SU-DHL-6 (cell line): ENCODE data around the gene EXO5.
A peak's percentile ranks its signal among the peaks of the same experiment; 100 is the strongest.
"Not testable (repeated sequence)": the region's sequence is repeated elsewhere in the genome, so short reads cannot be mapped to it uniquely, and the experiment has no call there.

Experiments
- H2AFZ ChIP-seq: fragments of 200-600 bp; sonication (generic); 2 replicates; pipeline ENCODE4 v1.6.1; 2014; ENCODE audit warnings: low read depth, mild to moderate bottlenecking, moderate library complexity, mixed read lengths, antibody characterized with exemption, low read length; ENCODE audit not compliant: severe bottlenecking
- H3F3A ChIP-seq: fragments of 200-600 bp; shearing (Covaris generic); 2 replicates; pipeline ENCODE4 v1.6.0; 2016; ENCODE audit warnings: antibody characterized with exemption, mild to moderate bottlenecking; ENCODE audit not compliant: insufficient read depth
- H3K27ac ChIP-seq: fragments of 200-600 bp; sonication (generic); 2 replicates; pipeline ENCODE4 v1.5.1; 2016; ENCODE audit warnings: low read depth, mild to moderate bottlenecking, low read length, moderate library complexity, mixed read lengths
- H3K27me3 ChIP-seq: fragments of 200-600 bp; sonication (generic), shearing (Covaris generic); 2 replicates; pipeline ENCODE4 v1.6.0; 2014; ENCODE audit warnings: mild to moderate bottlenecking, low read length
- H3K36me3 ChIP-seq: fragments of 200-600 bp; sonication (generic); 2 replicates; pipeline ENCODE4 v1.6.1; 2014; ENCODE audit warnings: mild to moderate bottlenecking, low read length, mixed read lengths
- H3K4me2 ChIP-seq: fragments of 300-600, 200-600 bp; shearing (Covaris generic), sonication (generic); 2 replicates; pipeline ENCODE4 v1.6.0; 2014; ENCODE audit warnings: low read length, low read depth, mild to moderate bottlenecking; ENCODE audit not compliant: poor library complexity, severe bottlenecking
- H3K4me3 ChIP-seq: fragments of 200-600 bp; sonication (generic); 2 replicates; pipeline ENCODE4 v1.5.1; 2014; ENCODE audit warnings: antibody characterized with exemption, low read length, mild to moderate bottlenecking, mixed read lengths; ENCODE audit not compliant: insufficient read depth, poor library complexity, severe bottlenecking
- H3K79me2 ChIP-seq: fragments of 200-600 bp; sonication (generic); 2 replicates; pipeline ENCODE4 v1.6.1; 2014; ENCODE audit warnings: mild to moderate bottlenecking, low read length, moderate library complexity; ENCODE audit not compliant: insufficient read depth
- H3K9ac ChIP-seq: fragments of 200-600 bp; sonication (generic); 2 replicates; pipeline ENCODE4 v1.7.0; 2014; ENCODE audit warnings: mild to moderate bottlenecking, low read length
- H3K9me2 ChIP-seq: fragments of 200-600 bp; sonication (generic); replicated peaks from 2 replicates; pipeline ENCODE4 v1.6.1; 2014; ENCODE audit warnings: low read length; ENCODE audit not compliant: insufficient read depth
- H3K9me3 ChIP-seq: fragments of 200-600 bp; sonication (generic); 2 replicates; pipeline ENCODE4 v1.6.1; 2014; ENCODE audit warnings: low read length, mixed read lengths; ENCODE audit not compliant: insufficient read depth
- H4K20me1 ChIP-seq: fragments of 200-600 bp; sonication (generic); 2 replicates; pipeline ENCODE4 v1.6.1; 2014; ENCODE audit warnings: low read depth, mild to moderate bottlenecking, antibody characterized with exemption, low read length, moderate library complexity, mixed read lengths
- EZH2phosphoT487 ChIP-seq: fragments of 200-600 bp; sonication (generic), shearing (Covaris generic); conservative IDR thresholded peaks from 2 replicates; pipeline ENCODE4 v1.6.1; 2018; ENCODE audit warnings: mild to moderate bottlenecking, antibody characterized with exemption, low read length, moderate library complexity, mixed read lengths
- TF ChIP-seq, protein P1 (sequence below): fragments of 200-600 bp; sonication (generic); IDR thresholded peaks from one replicate; pipeline ENCODE4 v1.5.1; 2017; ENCODE audit warnings: antibody characterized with exemption, mild to moderate bottlenecking, low read length, moderate library complexity; ENCODE audit not compliant: insufficient read depth, poor library complexity, severe bottlenecking

EXO5 gene

DNA sequence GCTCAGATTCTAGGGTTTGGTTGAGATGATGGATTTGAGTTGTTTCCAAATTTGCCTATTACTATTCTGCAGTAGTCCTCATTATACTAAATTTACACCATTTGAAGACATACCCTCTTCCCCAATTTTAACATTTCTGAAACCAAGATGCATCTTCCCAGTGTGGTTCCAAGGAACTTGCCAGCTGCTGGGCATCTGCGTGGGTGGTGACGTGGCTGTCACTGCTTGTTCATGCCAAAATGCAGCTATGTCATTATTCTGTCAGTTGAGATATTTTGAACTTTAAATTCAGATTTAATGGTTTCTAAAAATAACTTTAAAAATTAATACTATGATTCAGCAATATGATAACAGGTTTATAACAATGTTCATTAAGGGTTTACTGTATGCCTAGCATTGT, 30.3 kb upstream of the EXO5 start:
- peaks cover 18% of the 10 kb centered on the region; the same call in 1 of the 2 replicates for H3F3A ChIP-seq
- TF ChIP-seq, protein P1, sequence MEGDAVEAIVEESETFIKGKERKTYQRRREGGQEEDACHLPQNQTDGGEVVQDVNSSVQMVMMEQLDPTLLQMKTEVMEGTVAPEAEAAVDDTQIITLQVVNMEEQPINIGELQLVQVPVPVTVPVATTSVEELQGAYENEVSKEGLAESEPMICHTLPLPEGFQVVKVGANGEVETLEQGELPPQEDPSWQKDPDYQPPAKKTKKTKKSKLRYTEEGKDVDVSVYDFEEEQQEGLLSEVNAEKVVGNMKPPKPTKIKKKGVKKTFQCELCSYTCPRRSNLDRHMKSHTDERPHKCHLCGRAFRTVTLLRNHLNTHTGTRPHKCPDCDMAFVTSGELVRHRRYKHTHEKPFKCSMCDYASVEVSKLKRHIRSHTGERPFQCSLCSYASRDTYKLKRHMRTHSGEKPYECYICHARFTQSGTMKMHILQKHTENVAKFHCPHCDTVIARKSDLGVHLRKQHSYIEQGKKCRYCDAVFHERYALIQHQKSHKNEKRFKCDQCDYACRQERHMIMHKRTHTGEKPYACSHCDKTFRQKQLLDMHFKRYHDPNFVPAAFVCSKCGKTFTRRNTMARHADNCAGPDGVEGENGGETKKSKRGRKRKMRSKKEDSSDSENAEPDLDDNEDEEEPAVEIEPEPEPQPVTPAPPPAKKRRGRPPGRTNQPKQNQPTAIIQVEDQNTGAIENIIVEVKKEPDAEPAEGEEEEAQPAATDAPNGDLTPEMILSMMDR: no peak
- no peak for TF ChIP-seq EZH2phosphoT487
- H3K4me2 ChIP-seq: peak overlapping the region; percentile 90
- no peaks in the 10 kb centered on the region for H4K20me1 ChIP-seq
- no peaks in the 10 kb centered on the region for H3K36me3 ChIP-seq
- no peaks in the 10 kb centered on the region; the same call in 1 of the 2 replicates for H3K79me2 ChIP-seq
- H3K27ac ChIP-seq: peak overlapping the region; percentile 16; the same call in 1 of the 2 replicates
- no peaks in the 10 kb centered on the region for H3K27me3 ChIP-seq
- H3K9ac ChIP-seq: peak overlapping the region; percentile 75
- peak overlapping the region; percentile 62 for H3K4me3 ChIP-seq
- no peak overlapping the region for H2AFZ ChIP-seq
- H3K9me3 ChIP-seq: peaks cover 15% of the 10 kb centered on the region
- no peaks in the 10 kb centered on the region for H3K9me2 ChIP-seq

DNA sequence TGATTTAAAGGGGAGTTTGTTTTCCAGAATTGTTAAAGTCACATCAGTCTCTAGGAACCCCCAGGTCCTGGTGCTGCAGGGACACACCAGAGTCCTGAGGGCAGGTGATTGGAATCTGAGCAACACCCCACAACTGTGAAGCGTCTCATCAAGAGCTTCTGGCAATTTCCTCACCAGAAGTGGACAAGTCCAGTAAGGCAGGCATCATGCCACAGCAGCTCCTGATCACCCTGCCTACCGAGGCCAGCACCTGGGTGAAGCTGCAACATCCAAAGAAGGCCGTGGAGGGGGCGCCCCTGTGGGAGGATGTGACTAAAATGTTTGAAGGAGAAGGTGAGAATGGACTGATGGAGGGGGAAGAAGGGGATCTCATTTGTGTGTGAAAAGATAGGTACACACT, 29.4 kb upstream of the EXO5 start:
- Histone ChIP-seq H2AFZ (no peak overlapping the region), H3F3A (peaks cover 18% of the 10 kb centered on the region; the same call in 1 of the 2 replicates), H3K27me3 (no peaks in the 10 kb centered on the region), H3K9ac (no peak overlapping the region), H3K4me2 (peak overlapping the region; percentile 90), H4K20me1 (no peaks in the 10 kb centered on the region), H3K4me3 (no peak overlapping the region), H3K9me2 (no peaks in the 10 kb centered on the region), H3K9me3 (peaks cover 15% of the 10 kb centered on the region), H3K36me3 (no peaks in the 10 kb centered on the region), H3K79me2 (no peaks in the 10 kb centered on the region; the same call in 1 of the 2 replicates), H3K27ac (peak overlapping the region; percentile 16; the same call in 1 of the 2 replicates)
- TF ChIP-seq EZH2phosphoT487: no peak
- TF ChIP-seq, protein P1: no peak

DNA sequence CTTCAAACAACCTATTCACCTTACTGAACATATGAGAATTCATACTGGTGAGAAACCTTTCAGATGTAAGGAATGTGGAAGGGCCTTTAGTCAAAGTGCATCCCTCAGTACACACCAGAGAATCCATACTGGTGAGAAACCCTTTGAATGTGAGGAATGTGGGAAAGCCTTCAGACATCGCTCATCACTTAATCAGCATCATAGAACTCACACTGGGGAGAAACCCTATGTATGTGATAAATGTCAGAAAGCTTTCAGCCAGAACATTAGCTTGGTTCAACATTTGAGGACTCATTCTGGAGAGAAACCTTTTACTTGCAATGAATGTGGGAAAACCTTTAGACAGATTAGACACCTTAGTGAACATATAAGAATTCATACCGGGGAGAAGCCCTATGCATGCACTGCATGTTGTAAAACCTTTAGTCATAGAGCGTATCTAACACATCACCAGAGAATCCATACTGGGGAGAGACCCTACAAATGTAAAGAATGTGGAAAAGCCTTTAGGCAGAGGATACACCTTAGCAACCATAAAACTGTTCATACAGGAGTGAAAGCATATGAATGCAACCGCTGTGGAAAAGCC, 13.2 kb upstream of the EXO5 start:
- H2AFZ ChIP-seq: no peak overlapping the region
- H3F3A ChIP-seq: no peaks in the 10 kb centered on the region; the same call in 1 of the 2 replicates
- H3K9ac ChIP-seq: no peak overlapping the region
- TF ChIP-seq, protein P1: no peak
- no peak for TF ChIP-seq EZH2phosphoT487
- H3K36me3 ChIP-seq: peaks cover 57% of the 10 kb centered on the region
- H3K79me2 ChIP-seq: no peaks in the 10 kb centered on the region
- H3K4me2 ChIP-seq: no peak overlapping the region
- no peaks in the 10 kb centered on the region for H4K20me1 ChIP-seq
- peaks cover 33% of the 10 kb centered on the region; the same call in 1 of the 2 replicates for H3K9me3 ChIP-seq
- no peak overlapping the region for H3K4me3 ChIP-seq
- H3K27ac ChIP-seq: no peak overlapping the region
- no peaks in the 10 kb centered on the region for H3K9me2 ChIP-seq
- H3K27me3 ChIP-seq: no peaks in the 10 kb centered on the region

DNA sequence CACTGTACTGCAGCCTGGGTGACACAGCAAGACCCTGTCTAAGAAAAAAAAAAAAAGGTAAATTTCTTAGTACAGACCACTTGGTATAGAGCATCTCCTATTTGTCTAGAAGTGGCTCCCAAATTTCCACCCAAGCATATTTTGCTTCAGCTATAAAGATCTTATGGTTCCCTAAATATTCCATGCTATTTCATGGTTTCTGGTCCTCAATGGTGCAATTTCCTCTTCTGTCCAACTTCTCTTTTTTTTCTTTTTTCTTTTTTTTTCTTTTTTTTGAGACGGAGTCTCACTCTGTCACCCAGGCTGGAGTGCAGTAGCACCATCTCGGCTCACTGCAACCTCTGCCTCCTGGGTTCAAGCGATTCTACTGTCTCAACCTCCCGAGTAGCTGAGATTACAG, 5.9 kb upstream of the EXO5 start:
- H3F3A ChIP-seq, H3K27ac ChIP-seq, H2AFZ ChIP-seq, H3K27me3 ChIP-seq, H3K9ac ChIP-seq, H3K36me3 ChIP-seq, H3K9me2 ChIP-seq, H3K4me2 ChIP-seq, H3K79me2 ChIP-seq, H3K4me3 ChIP-seq, H4K20me1 ChIP-seq: not testable (repeated sequence)
- H3K9me3 ChIP-seq: peaks cover 18% of the 10 kb centered on the region; the same call in 1 of the 2 replicates
